Gastroesophageal sphincter (tissue), 4 donors: Measurements from ENCODE around the gene PXMP2. TPM values are rescaled to one million over a fixed set of nuclear protein-coding genes. Genes with fewer than 3 reads are reported as not detected.
"Not testable (repeated sequence)": the region's sequence is repeated elsewhere in the genome, so short reads cannot be mapped to it uniquely, and the experiment has no call there.

Experiments
- ATAC-seq: fragments of 150-250 bp; one replicate; pipeline ENCODE4 v1.9.1; 2016; ENCODE audit warnings: mild to moderate bottlenecking, moderate library complexity
- H3K27ac ChIP-seq, 4 donors: fragments of 200-600 bp; sonication (generic) in 3 of 4; 1 replicate in 3 of 4; 2 replicates in 1 of 4; pipeline ENCODE4 v1.5.1; 2016 to 2019
- H3K27me3 ChIP-seq: fragments of 200-600 bp; sonication (generic); one replicate; pipeline ENCODE4 v1.5.1; 2019
- H3K36me3 ChIP-seq, 2 donors: fragments of 200-600 bp; sonication (generic); one replicate each; pipeline ENCODE4 v1.5.1; 2019; ENCODE audit warnings: control low read depth in 1 of 2
- H3K4me1 ChIP-seq, 3 donors: fragments of 200-600 bp; sonication (generic); 1 replicate in 2 of 3; 2 replicates in 1 of 3; pipeline ENCODE4 v1.5.1; 2016 to 2019; ENCODE audit warnings: control low read depth in 2 of 3
- H3K4me3 ChIP-seq, 2 donors: fragments of 200-600 bp; sonication (generic); one replicate each; pipeline ENCODE4 v1.5.1; 2019; ENCODE audit warnings: mild to moderate bottlenecking in 1 of 2, moderate library complexity in 1 of 2
- H3K9me3 ChIP-seq, 3 donors: fragments of 200-600 bp; sonication (generic); one replicate each; pipeline ENCODE4 v1.5.1; 2017 to 2019; ENCODE audit warnings: control low read depth in 2 of 3
- CTCF ChIP-seq, 4 experiments: fragments of 200-600 bp in 2 of 4; fragments of 450-650 bp in 2 of 4; sonication (generic) in 1 of 4; IDR thresholded peaks; one replicate each; pipeline ENCODE4 v1.5.1; 2017 to 2019; ENCODE audit warnings: antibody characterized with exemption in 4 of 4, mild to moderate bottlenecking in 2 of 4, moderate library complexity in 2 of 4
- EP300 ChIP-seq: sonication (generic); formaldehyde crosslinking; IDR thresholded peaks from one replicate; pipeline ENCODE4 v1.6.1; 2017; ENCODE audit warnings: antibody characterized with exemption, mild to moderate bottlenecking
- POLR2A ChIP-seq, 2 donors: fragments of 450-650 bp; IDR thresholded peaks; one replicate each; pipeline ENCODE4 v1.6.1; 2017; ENCODE audit warnings: antibody characterized with exemption in 2 of 2, mild to moderate bottlenecking in 2 of 2, moderate library complexity in 1 of 2
- POLR2AphosphoS5 ChIP-seq: sonication (generic); formaldehyde crosslinking; IDR thresholded peaks from one replicate; pipeline ENCODE4 v1.6.1; 2017; ENCODE audit warnings: antibody characterized with exemption
- WGBS, 2 donors: methylation state at CpG; one replicate each; pipeline ENCODE4 v1.1.5; 2018; ENCODE audit warnings: low coverage in 1 of 2; 5-methylcytosine and 5-hydroxymethylcytosine counted together
- total RNA-seq, 4 donors: library from RNA; depleted of rRNA; stranded (reverse); fragments of >200 nt; gene quantifications; one replicate each; pipeline ENCODE4 v1.1.0, GENCODE V29; 2016

The PXMP2 gene
- total RNA-seq, 4 donors from 2014 or later, result 31.9 to 68.8 (median 55.4) TPM

GRCh38 chr12:132743831-132744230 lies 56.4 kb downstream of the PXMP2 start:
- Histone ChIP-seq H3K27me3 (no peaks in the 10 kb centered on the region), H3K4me3 (no peak overlapping the region), H3K4me1 (no peaks in the 10 kb centered on the region), H3K36me3 (peaks cover 0 to 100% of the 10 kb centered on the region in 2 donors), H3K27ac (no peak overlapping the region), H3K9me3 (no peaks in the 10 kb centered on the region)
- no peak for ATAC-seq
- TF ChIP-seq EP300 (no peak), POLR2AphosphoS5 (no peak), CTCF (IDR thresholded peaks at IDR 0.05) (no peak), POLR2A (IDR thresholded peaks at IDR 0.05) (no peak)
- 88 to 92% methylated on average over 5 to 13 of the region's 13 CpGs for WGBS, 2 donors

DNA sequence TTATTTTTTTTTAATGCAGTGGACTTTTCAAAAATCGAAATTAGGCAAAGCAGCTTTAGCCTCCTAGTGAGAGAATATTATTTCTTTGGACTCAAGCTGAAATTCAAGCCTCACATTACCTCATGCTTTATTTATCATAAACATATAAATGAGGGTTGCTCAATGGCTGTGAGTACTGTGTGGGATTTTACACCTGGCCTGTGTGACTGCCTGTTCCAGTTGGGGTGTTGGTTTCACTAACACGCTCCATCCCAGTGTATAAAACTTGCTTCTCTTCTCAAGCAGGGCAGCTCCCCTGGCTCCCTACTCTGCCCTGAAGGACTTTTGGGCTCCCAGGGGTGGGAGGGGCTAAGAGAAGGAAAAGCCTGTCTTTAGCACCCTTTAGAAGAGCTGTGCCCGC lies 59.2 kb downstream of the PXMP2 start:
- TF ChIP-seq POLR2A (IDR thresholded peaks at IDR 0.05) (no peak), EP300 (no peak), CTCF (IDR thresholded peaks at IDR 0.05) (no peak)
- Histone ChIP-seq H3K9me3 (no peaks in the 10 kb centered on the region), H3K36me3 (peaks cover 0 to 100% of the 10 kb centered on the region in 2 donors), H3K4me3 (no peak overlapping the region), H3K27me3 (no peaks in the 10 kb centered on the region), H3K4me1 (no peaks in the 10 kb centered on the region), H3K27ac (no peak overlapping the region)
- 93% methylated on average over 1 of the region's 3 CpGs; no CpG with 5 or more reads in 1 of the 2 donors for WGBS, 2 donors
- ATAC-seq, result no peak

- no peaks in the 10 kb centered on the region for H3K4me1 ChIP-seq
- ATAC-seq, result no peak
- H3K4me3 ChIP-seq, result no peak overlapping the region
- H3K9me3 ChIP-seq, result no peaks in the 10 kb centered on the region
- H3K27ac ChIP-seq, result no peak overlapping the region
- H3K36me3 ChIP-seq, result peaks cover 0 to 100% of the 10 kb centered on the region in 2 donors
- no peaks in the 10 kb centered on the region for H3K27me3 ChIP-seq
- TF ChIP-seq CTCF (IDR thresholded peaks at IDR 0.05), result no peak
- no peak for TF ChIP-seq POLR2AphosphoS5
- TF ChIP-seq EP300, result no peak
- no peak for TF ChIP-seq POLR2A (IDR thresholded peaks at IDR 0.05)
- WGBS, 2 donors, result 100% methylated on average over 2 of the region's 11 CpGs; no CpG with 5 or more reads in 1 of the 2 donors
Measured at GRCh38 chr12:132747395-132747794, 60.0 kb downstream of the PXMP2 start.

DNA sequence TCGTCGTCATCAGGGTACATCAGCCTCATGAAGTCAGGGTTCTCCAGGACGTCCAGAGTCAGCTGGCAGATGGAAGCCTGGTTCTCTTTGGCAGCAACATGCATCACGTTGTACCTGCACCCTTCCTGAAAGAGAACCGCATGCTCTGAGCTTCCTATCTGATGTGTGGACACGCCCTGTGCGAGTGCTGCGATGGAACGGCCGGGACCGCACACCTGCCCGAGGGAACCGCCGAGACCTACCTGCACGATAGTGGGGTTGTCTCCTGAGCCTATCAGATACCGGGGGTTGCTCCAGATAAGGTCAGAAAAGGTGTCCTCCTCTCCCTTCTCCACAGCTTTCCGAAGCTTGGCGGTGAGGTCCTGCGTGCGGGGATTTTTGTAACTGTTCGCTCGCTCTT lies 60.5 kb downstream of the PXMP2 start:
- 90% methylated on average over 2 of the region's 22 CpGs; no CpG with 5 or more reads in 1 of the 2 donors for WGBS, 2 donors
- H3K27ac ChIP-seq, result no peak overlapping the region
- no peaks in the 10 kb centered on the region for H3K9me3 ChIP-seq
- no peaks in the 10 kb centered on the region for H3K4me1 ChIP-seq
- no peak overlapping the region for H3K4me3 ChIP-seq
- H3K36me3 ChIP-seq, result peaks cover 0 to 100% of the 10 kb centered on the region in 2 donors
- ATAC-seq, result no peak
- TF ChIP-seq EP300 (no peak), POLR2A (IDR thresholded peaks at IDR 0.05) (no peak), CTCF (IDR thresholded peaks at IDR 0.05) (no peak), POLR2AphosphoS5 (no peak)
- no peaks in the 10 kb centered on the region for H3K27me3 ChIP-seq

- ATAC-seq, result no peak
- Histone ChIP-seq H3K27ac (no peak overlapping the region), H3K36me3 (peaks cover 0 to 100% of the 10 kb centered on the region in 2 donors), H3K4me3 (no peak overlapping the region), H3K4me1 (no peaks in the 10 kb centered on the region), H3K9me3 (no peaks in the 10 kb centered on the region), H3K27me3 (no peaks in the 10 kb centered on the region)
- no peak for TF ChIP-seq POLR2AphosphoS5
- no peak for TF ChIP-seq POLR2A (IDR thresholded peaks at IDR 0.05)
- TF ChIP-seq EP300, result no peak
- no peak for TF ChIP-seq CTCF (IDR thresholded peaks at IDR 0.05)
- 96% methylated on average over 4 of the region's 10 CpGs; no CpG with 5 or more reads in 1 of the 2 donors for WGBS, 2 donors
Measured at GRCh38 chr12:132748319-132748718, 60.9 kb downstream of the PXMP2 start.

DNA sequence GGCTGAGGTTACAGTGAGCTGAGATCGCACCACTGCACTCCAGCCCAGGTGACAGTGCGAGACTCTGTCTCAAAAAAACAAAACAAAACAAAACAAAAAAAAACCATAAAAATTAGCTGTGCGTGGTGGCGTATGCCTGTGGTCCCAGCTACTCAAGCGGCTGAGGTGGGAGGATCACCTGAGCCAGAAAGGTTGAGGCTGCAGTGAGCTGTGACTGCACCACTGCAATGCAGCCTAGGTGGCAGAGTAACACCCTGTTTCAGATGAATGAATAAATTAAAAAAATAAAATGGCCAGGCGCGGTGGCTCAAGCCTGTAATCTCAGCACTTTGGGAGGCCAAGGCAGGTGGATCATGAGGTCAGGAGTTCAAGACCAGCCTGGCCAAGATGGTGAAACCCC lies 66.3 kb downstream of the PXMP2 start:
- H3K4me3 ChIP-seq, H3K4me1 ChIP-seq, H3K27me3 ChIP-seq, H3K9me3 ChIP-seq, ATAC-seq, H3K27ac ChIP-seq: not testable (repeated sequence)
- peaks cover 0 to 98% of the 10 kb centered on the region in 2 donors for H3K36me3 ChIP-seq
- WGBS, 2 donors, result 86 to 93% methylated on average over 5 to 6 of the region's 7 CpGs
